Inferior parietal cortex (tissue), 1 donor: ENCODE measurements around the gene NCR1.
"Not testable (repeated sequence)": the region's sequence is repeated elsewhere in the genome, so short reads cannot be mapped to it uniquely, and the experiment has no call there.

ENCODE experiments used
- DNase-seq: peaks from one replicate; pipeline ENCODE4 v3.0.0-alpha.2; 2016; ENCODE audit errors: extremely low spot score

NCR1 gene, protein sequence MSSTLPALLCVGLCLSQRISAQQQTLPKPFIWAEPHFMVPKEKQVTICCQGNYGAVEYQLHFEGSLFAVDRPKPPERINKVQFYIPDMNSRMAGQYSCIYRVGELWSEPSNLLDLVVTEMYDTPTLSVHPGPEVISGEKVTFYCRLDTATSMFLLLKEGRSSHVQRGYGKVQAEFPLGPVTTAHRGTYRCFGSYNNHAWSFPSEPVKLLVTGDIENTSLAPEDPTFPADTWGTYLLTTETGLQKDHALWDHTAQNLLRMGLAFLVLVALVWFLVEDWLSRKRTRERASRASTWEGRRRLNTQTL

DNA sequence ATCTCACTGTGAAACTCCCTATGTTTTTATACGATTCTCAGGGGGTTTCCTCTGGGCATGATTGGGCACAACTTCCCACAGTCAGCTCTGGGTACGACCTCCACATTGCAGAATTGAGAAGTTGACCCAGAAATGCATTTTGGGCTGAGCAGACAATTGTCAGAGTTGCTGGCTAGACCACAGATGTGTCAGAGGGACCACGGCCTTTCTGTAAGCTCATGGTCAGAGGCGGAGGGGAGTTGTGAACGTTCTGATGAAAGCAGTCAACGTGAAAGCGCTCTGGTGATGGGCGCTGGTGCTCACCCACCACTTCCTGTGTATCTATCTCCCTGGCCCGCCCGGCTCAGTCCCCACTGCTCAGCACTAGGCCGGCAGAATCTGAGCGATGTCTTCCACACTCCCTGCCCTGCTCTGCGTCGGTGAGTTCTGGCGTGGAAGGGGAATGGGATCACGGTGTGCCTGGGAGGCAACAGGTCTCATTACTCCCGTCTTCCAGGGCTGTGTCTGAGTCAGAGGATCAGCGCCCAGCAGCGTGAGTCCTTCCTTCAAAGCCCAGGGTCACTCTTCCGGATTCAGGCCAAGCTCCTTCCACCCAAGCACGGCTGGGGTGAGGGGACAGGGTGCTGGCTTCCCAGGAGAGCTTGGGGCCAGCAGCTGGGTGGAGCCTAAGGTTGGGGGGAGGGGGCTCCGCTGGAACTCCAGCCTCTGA, at the start of gene NCR1:
TSS of gene NCR1 (plus strand) at position 346 of the 709 bp plus-strand sequence. CDS start at position 386, 40 bp downstream.
- no peak for DNase-seq

DNA sequence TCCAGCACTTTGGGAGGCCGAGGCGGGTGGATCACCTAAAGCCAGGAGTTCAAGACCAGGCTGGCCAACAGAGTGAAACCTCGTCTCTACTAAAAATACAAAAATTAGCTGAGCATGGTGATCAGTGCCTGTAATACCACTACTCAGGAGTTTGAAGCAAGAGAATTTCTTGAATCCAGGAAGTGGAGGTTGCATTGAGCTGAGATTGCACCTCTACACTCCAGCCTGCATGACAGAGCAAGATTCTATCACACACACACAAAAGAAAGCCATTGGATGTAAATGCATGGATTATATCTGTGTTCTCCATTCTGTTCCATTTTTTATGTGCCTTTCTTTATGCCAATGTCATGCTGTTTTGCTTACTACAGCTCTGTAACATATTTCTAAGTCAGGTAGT, 47.5 kb upstream of the NCR1 start:
- not testable (repeated sequence) for DNase-seq

DNA sequence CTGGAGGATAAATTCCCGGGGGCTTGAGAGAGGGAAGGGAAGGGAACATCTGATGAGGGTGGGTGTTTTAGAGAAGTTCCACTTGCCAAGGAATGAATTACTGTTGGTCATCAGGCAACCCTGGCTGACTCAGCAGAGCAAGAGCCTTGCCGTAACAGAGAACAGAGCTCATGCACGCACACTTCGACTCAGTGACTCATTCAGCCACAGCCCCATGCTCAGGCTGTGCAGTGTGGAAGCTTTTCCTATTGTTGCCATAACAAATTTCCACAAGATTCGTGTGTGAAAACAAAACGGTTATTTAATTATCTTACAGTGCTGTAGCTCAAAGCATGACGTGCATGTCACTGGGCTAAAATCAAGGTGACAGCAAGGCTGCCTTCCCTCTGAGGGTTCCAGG, 46.5 kb upstream of the NCR1 start:
- DNase-seq: not testable (repeated sequence)

DNA sequence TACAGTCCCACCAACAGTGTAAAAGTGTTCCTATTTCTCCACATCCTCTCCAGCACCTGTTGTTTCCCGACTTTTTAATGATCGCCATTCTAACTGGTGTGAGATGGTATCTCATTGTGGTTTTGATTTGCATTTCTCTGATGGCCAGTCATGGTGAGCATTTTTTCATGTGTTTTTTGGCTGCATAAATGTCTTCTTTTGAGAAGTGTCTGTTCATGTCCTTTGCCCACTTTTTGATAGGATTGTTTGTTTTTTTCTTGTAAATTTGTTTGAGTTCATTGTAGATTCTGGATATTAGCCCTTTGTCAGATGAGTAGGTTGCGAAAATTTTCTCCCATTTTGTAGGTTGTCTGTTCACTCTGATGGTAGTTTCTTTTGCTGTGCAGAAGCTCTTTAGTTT, 42.5 kb upstream of the NCR1 start:
- not testable (repeated sequence) for DNase-seq

DNA sequence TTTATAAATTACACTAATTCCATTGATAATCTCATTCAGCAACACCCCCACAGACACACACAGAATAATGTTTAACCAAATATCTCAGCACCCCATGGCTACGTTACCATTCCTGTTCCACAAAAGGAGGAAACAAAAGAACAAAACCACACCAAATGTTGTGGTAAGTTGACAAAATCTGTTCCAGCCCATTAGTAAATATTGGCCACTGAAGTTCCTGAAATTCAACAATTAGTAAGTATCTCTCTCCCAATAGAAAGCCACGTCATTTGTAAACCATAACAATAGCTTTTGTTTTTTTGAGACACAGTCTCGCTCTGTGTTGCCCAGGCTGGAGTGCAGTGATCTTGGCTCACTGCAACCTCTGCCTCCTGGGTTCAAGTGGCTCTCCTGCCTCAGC, 34.3 kb upstream of the NCR1 start:
- DNase-seq: no peak

DNA sequence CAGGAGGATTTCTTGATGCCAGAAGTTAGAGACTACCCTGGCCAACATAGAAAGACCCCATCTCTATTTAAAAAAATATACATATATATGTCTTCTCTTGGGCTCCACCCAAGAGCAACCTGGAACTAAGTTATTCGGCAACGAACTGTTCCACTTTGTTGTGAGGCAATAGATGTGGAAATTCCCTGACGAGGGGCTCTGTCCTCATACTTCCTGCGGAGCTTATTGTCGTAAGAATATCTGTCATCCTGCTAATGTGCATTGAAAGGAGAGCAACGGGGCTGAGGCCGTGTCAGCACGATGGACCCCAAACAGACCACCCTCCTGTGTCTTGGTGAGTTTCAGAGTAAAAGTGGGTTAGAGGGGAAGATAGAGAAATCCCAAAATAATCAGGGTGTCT, 32.0 kb upstream of the NCR1 start, which contains the start of gene FCAR:
TSS of gene FCAR (plus strand) at position 246 of the 400 bp plus-strand sequence. CDS start at position 301, 55 bp downstream.
- DNase-seq: no peak

DNA sequence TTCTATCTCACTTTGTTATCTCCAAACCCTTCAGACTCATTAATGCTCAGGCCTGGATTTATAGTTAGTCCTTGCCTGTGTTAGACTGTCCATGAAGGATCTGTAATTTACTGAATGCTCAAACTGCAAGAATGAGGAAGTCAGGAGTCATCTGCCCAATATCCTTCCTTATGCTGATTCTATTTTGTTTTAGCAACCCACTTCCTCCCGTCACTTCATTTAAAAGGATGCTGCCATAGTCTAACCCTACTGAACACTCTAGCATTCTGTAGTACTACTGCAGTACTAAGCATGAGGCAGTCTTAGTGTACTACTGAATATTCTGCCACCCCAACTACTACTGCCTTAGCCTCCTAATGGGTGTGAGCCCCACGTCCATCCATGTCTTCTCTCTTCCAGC, 30.4 kb upstream of the NCR1 start:
- no peak for DNase-seq

DNA sequence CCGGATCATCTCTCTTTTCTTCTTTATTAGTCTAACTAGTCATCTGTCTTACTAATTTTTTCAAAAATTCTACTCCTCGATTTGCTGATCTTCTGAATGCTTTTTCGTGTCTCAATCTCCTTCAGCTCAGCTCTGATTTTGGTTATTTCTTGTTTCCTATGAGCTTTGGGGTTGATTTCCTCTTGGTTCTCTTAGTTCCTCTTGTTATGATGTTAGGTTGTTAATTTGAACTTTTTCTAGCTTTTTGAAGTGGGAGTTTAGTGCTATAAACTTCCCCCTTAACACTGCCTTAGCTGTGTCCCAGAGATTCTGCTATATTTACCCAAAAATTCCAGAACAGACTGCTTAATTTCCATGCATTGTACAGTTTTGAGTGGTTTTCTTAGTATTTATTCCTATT, 28.5 kb upstream of the NCR1 start:
- no peak for DNase-seq

DNA sequence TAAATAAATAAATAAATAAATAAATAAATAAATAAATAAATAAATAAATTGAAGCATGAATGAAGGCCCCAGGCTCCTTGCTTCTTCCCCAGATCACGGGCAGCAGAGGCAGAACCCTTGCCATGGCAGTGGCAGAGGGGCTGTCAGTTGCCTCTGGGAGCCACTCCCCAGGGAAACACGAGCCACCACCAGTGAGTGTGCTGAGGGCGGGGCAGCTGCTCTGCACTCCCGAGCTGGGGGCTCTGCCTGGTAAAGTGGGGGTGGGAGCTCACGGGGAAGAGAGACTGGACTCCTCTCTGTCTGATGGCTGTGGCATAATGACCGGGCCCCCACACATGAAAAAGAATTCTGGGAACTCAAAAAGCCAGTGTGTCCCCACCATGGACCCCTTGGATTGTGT, 24.1 kb upstream of the NCR1 start:
- no peak for DNase-seq

DNA sequence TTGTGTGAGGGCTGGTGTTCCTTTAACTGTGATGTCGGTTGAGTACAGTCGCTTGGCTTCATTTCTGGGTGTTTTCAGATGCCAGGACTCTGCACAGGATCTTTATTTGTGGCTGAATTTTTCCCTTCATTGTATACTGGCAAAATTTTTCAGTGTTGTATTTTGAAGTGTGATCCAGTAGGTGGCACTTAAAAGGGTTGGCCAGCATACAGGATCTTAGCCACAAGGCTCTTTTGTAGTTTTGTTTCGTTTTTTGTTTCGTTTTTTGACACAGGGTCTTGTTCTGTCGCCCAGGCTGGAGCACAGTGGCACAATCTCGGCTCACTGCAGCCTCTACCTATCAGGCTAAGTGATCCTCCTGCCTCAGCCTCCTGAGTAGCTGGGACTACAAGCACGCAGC, 23.2 kb upstream of the NCR1 start:
- no peak for DNase-seq

DNA sequence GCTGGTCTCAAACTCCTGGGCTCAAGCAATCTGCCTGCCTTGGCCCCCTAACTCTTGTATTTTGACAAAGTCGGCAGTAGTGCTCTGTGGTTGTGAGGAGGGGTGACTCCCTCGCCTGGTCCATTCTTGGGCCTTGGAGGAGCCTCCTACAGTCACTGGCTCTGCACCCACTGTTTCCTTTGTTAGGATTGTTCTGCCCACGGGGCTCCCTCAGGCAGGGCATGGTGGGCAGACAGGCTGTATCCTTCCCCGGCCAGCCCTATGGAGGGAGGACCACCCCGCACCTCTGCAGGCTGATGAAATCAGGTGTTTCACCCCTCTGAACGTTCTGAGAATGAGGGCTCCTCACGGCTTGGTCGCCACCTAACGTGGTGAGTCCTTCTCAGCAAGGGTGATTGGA, 22.7 kb upstream of the NCR1 start:
- DNase-seq: no peak

DNA sequence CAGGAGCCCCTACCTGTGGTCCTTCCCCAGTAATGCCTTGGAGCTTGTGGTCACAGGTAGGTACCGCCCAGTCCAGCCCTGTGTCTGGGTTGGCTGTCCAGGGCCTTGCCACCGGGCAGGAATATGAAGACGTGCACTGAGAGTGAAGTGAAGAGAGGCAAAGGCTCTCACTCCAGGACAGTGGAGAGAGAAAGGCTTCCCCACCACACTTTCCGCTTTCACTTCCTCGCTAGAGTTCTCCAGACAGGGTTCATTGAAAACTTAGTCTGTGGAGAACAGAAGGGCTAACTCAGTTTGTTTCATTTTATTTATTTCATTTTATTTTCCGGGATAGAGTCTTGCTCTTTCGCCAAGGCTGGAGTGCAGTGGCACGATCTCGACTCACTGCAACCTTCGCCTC, 17.7 kb upstream of the NCR1 start:
- no peak for DNase-seq

DNA sequence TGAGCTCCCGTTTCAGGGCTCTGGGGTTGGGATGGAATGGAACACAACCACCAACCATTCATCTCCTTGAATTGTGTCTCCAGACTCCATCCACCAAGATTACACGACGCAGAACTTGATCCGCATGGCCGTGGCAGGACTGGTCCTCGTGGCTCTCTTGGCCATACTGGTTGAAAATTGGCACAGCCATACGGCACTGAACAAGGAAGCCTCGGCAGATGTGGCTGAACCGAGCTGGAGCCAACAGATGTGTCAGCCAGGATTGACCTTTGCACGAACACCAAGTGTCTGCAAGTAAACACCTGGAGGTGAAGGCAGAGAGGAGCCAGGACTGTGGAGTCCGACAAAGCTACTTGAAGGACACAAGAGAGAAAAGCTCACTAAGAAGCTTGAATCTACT, 16.4 kb upstream of the NCR1 start:
- no peak for DNase-seq

DNA sequence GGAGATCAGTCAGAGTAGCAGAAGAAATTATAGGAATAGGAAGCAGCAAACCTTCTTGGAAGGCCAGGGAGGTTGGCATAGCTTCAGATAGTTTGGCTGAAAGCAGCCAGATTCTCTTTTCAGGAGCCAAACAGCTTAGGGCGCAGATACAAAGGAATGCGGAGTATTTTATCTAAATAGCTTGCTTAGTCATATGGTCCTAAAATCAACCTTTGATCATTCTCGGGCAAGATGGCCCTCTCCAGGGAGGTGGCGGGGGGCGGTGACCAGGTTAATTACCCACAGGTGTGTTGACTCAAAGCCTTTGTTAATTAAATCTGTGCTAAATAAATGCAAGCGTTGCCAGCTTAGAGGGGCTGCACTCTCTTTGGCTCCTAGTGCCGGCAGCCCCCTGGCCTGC, 12.5 kb upstream of the NCR1 start:
- no peak for DNase-seq

DNA sequence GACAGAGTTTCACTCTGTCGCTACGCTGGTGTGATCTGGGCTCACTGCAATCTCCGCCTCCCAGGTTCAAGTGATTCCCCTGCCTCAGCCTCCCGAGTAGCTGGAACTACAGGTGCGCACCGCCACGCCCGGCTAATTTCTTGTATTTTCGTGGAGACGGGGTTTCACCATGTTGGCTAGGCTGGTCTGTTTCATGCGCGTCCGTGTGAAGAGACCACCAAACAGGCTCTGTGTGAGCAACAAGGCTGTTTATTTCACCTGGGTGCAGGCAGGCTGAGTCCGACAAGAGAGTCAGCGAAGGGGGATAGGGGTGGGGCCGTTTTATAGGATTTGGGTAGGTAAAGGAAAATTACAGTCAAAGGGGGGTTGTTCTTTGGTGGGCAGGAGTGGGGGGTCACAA, 11.8 kb upstream of the NCR1 start:
- DNase-seq: not testable (repeated sequence)

DNA sequence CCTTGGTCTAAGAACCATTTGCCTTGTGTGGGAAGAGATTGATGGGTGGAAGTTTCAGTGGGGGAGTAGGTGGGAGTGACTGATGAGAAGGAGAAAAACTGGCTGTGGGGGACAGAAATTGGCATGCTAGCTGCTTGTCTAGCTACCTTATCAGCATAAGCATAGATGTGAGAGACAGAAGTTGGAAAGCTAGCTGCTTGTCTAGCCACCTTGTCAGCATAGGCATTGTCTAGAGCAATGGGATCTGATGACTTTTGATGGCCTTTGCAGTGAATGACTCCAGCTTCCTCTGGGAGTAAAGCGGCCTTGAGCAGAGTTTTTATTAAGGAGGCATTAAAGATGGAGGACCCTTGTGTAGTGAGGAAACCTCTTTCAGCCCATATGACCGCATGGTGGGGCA, 9.9 kb upstream of the NCR1 start:
- no peak for DNase-seq

DNA sequence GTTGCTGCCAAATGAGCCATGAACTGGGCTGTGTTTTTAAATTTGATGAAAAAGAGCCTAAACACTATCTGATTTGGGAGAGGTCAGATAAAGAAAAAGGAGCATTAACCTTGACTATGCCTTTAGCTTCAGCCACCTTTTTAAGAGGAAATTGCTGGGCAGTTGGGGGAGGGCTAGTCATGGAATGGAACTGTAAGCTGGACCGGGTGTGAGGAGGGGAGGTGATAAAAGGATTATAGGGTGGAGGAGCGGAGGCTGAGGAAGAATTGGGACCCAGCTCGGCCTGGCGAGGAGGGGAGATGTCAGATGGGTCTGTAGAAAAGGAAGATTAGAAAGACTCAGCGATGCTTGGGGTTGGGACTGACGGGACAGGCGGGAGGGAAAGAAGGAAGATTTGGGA, 7.3 kb upstream of the NCR1 start:
- not testable (repeated sequence) for DNase-seq

DNA sequence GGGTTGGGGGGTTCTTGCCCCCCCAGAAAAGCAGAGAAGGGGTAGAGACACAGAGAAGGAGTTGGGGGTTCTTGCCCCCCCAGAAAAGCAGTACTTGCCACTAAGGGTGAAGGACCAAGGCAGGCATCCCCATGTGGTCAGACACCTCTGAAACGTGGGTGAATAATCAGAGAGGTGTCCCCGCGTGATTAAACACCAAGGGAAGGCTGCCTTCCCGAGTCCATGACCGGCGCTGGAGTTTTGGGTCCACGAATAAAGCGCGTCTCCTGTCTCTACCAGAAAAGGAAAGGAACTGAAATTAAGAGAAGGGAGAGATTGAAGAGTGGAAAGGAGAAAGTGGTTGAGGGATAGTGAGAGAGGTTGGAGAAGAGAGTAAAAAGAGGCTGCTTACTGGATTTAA, 6.3 kb upstream of the NCR1 start:
- DNase-seq: not testable (repeated sequence)

DNA sequence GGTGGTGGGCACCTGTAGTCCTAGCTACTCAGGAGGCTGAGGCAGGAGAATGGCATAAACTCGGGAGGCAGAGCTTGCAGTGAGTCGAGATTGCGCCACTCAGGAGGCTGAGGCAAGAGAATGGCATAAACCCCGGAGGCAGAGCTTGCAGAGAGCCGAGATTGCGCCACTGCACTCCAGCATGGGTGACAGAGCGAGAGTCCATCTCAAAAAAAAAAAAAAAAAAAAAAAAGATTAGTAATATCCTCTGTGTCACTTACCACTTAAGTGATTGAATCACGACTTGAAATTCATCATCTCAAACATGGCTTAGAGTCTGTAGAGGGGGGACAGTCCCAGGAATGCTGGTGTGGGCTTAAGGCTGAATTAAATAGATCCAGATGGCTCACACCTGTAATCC, 4.8 kb upstream of the NCR1 start:
- DNase-seq: not testable (repeated sequence)

DNA sequence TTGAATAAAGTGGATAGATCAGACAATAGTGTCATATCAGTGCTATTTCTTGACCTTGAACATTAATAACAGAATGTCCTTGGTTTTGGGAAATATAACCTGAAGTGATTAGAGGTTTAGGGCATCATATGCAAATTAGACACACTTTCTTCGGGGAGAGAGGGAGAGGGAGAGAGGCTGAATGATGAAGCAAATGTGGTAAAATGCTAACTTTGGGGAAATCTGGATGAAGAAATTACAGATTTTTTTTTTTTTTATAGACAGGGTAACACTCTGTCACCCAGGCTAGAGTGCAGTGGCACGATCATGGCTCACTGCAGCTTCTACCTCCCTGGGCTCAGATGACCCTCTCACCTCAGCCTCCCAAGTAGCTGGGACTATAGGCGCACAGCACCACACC, 3.9 kb upstream of the NCR1 start:
- DNase-seq: no peak

DNA sequence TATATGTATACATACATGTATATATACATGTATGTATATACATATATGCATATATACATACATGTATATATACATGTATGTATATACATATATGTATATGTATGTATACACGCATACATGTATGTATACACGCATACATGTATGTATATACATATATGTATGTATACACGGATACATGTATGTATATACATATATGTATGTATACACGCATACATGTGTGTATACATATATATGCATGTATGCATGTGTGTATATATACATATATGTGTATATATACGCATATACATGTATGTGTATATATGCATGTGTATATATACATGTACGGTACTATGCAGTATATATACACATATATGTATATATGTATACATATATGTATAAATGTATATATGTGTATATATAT, 2.6 kb upstream of the NCR1 start:
- no peak for DNase-seq

DNA sequence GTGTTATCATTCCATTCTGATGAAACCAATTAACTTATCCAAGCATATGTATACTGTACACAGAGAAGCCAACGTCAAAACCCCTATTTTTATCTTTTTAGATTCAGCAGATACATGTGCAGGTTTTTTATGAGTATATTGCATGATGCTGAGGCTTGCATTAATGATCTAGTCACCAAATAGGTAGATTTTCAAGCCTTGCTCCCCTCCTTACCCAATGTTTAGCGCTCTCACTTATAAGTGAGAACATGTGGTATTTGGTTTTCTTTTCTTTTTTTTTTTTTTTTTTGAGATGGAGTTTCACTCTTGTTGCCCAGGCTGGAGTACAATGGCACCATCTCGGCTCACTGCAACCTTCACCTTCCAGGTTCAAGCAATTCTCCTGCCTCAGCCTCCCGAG, 1.7 kb upstream of the NCR1 start:
- DNase-seq: not testable (repeated sequence)

DNA sequence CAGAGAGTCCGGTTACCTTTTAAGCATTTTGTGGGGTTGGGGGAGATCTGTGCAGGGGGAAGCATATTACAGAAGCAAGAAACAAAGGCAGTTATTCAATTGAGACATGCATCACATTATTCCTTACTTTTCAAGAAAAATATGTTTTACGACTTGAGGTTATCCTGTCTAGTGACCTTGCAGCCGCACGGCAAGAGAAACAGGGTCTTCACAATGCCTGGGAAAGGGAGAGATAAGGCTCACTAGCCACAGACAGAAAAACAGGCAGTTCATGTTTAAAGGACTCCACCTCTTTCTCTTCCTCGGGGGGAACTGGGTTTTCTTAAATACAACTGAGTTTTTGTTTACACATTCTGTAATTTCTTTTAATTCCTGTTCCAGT, 536 bp upstream of the NCR1 start:
- no peak for DNase-seq
